SK-N-SH treated with all-trans-retinoic acid at 6 μM for 48 hours (cell line): ENCODE measurements around the gene CYS1.

ENCODE experiments used
- ARNTL ChIP-seq: fragments of 450-650 bp; formaldehyde crosslinking; IDR thresholded peaks from 2 replicates; pipeline ENCODE4 v1.5.0; 2020; ENCODE audit warnings: low read depth, mild to moderate bottlenecking, moderate library complexity, borderline replicate concordance
- ESRRG ChIP-seq: fragments of 250-450 bp; sonication (Bioruptor Pico); IDR thresholded peaks from 2 replicates; pipeline ENCODE4 v1.6.1; 2021; ENCODE audit warnings: mild to moderate bottlenecking
- ISL1 ChIP-seq: fragments of 250-450 bp; sonication (Bioruptor Pico); IDR thresholded peaks from 2 replicates; pipeline ENCODE4 v2.1.2; 2022; ENCODE audit warnings: mild to moderate bottlenecking, moderate library complexity
- OSR1 ChIP-seq: fragments of 250-450 bp; sonication (Bioruptor Pico); IDR thresholded peaks from 2 replicates; pipeline ENCODE4 v1.8.0; 2022; ENCODE audit warnings: moderate library complexity, mild to moderate bottlenecking, inconsistent platforms
- PATZ1 ChIP-seq: fragments of 250-450 bp; sonication (Bioruptor Pico); IDR thresholded peaks from 2 replicates; pipeline ENCODE4 v1.8.0; 2020; ENCODE audit warnings: mild to moderate bottlenecking, moderate library complexity, borderline replicate concordance
- PPARA ChIP-seq: fragments of 250-450 bp; sonication (Bioruptor Pico); IDR thresholded peaks from 2 replicates; pipeline ENCODE4 v1.5.0; 2020; ENCODE audit warnings: mild to moderate bottlenecking, borderline replicate concordance
- SNAI2 ChIP-seq: fragments of 250-450 bp; sonication (Bioruptor Pico); IDR thresholded peaks from 2 replicates; pipeline ENCODE4 v1.5.0; 2020; ENCODE audit warnings: mild to moderate bottlenecking, moderate library complexity
- TOX ChIP-seq: fragments of 250-450 bp; sonication (Bioruptor Pico); IDR thresholded peaks from 2 replicates; pipeline ENCODE4 v1.8.0; 2021; ENCODE audit warnings: mild to moderate bottlenecking, moderate library complexity, borderline replicate concordance
- TSHZ2 ChIP-seq: fragments of 250-450 bp; sonication (Bioruptor Pico); IDR thresholded peaks from 2 replicates; pipeline ENCODE4 v1.5.0; 2020; ENCODE audit warnings: mild to moderate bottlenecking, moderate library complexity
- ZC3H10 ChIP-seq: fragments of 250-450 bp; sonication (Bioruptor Pico); IDR thresholded peaks from 2 replicates; pipeline ENCODE4 v1.5.1; 2021; ENCODE audit warnings: mild to moderate bottlenecking, moderate library complexity
- ZFP3 ChIP-seq: fragments of 250-450 bp; sonication (Bioruptor Pico); IDR thresholded peaks from 2 replicates; pipeline ENCODE4 v1.5.0; 2020; ENCODE audit warnings: mild to moderate bottlenecking, moderate library complexity
- ZNF565 ChIP-seq: fragments of 450-650 bp; formaldehyde crosslinking; conservative IDR thresholded peaks from 2 replicates; pipeline ENCODE4 v1.5.0; 2020; ENCODE audit warnings: low read depth, mild to moderate bottlenecking, moderate library complexity
- ZNF8 ChIP-seq: fragments of 450-650 bp; formaldehyde crosslinking; IDR thresholded peaks from 2 replicates; pipeline ENCODE4 v1.5.0; 2020; ENCODE audit warnings: mild to moderate bottlenecking, moderate library complexity
- TF ChIP-seq, protein P1 (sequence below): fragments of 250-450 bp; sonication (Bioruptor Pico); IDR thresholded peaks from 2 replicates; pipeline ENCODE4 v1.5.1; 2021; ENCODE audit warnings: mild to moderate bottlenecking, moderate library complexity

- TF ChIP-seq PATZ1 (no peak), ARNTL (no peak), ZC3H10 (CRISPR knock-in tag) (no peak), ZFP3 (CRISPR knock-in tag) (no peak), OSR1 (no peak), ISL1 (CRISPR knock-in tag) (no peak), ESRRG (CRISPR knock-in tag) (no peak), PPARA (CRISPR knock-in tag) (no peak), ZNF565 (CRISPR knock-in tag) (no peak), ZNF8 (CRISPR knock-in tag) (no peak), TOX (no peak), SNAI2 (CRISPR knock-in tag) (no peak), TSHZ2 (no peak)
- TF ChIP-seq, protein P1, sequence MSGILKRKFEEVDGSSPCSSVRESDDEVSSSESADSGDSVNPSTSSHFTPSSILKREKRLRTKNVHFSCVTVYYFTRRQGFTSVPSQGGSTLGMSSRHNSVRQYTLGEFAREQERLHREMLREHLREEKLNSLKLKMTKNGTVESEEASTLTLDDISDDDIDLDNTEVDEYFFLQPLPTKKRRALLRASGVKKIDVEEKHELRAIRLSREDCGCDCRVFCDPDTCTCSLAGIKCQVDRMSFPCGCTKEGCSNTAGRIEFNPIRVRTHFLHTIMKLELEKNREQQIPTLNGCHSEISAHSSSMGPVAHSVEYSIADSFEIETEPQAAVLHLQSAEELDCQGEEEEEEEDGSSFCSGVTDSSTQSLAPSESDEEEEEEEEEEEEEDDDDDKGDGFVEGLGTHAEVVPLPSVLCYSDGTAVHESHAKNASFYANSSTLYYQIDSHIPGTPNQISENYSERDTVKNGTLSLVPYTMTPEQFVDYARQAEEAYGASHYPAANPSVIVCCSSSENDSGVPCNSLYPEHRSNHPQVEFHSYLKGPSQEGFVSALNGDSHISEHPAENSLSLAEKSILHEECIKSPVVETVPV (CRISPR knock-in tag): no peak
Observed at GRCh38 chr2:10016001-10016801, 64.0 kb downstream of the CYS1 start.
